Left lung (tissue), 10 donors: ENCODE results near the gene OTUD7B. TPM values are rescaled to one million over a fixed set of nuclear protein-coding genes. Genes with fewer than 3 reads are reported as not detected.

Source experiments
- ATAC-seq: fragments of 200-7000 bp; cut with Tn5 transposase; one replicate; pipeline ENCODE4 v1.9.1; 2020; ENCODE audit warnings: moderate library complexity
- DNase-seq, 4 donors: peaks; one replicate each; pipeline ENCODE4 v3.0.0-alpha.2; 2013 to 2020
- H3K27ac ChIP-seq, 2 donors: fragments of 200-600 bp; sonication (generic) in 1 of 2; one replicate each; pipeline versions ENCODE4 v1.5.0 to v1.8.0; 2020 to 2021
- H3K27me3 ChIP-seq, 2 donors: fragments of 200-600 bp; sonication (generic) in 1 of 2; one replicate each; pipeline versions ENCODE4 v1.5.0 to v1.8.0; 2020 to 2021
- H3K36me3 ChIP-seq, 2 donors: fragments of 200-600 bp; sonication (generic) in 1 of 2; one replicate each; pipeline versions ENCODE4 v1.5.0 to v1.8.0; 2020 to 2021
- H3K4me1 ChIP-seq, 2 donors: fragments of 200-600 bp; one replicate each; pipeline ENCODE4 v1.8.0; 2021
- H3K4me3 ChIP-seq, 2 donors: fragments of 200-600 bp; sonication (generic) in 1 of 2; one replicate each; pipeline versions ENCODE4 v1.5.0 to v1.8.0; 2020 to 2021; ENCODE audit warnings: mild to moderate bottlenecking in 1 of 2
- H3K9me3 ChIP-seq, 2 donors: fragments of 200-600 bp; sonication (generic) in 1 of 2; one replicate each; pipeline versions ENCODE4 v1.5.0 to v1.8.0; 2020 to 2021
- intact Hi-C, 2 donors: fragments of 100-400 bp; cut with DNase I; formaldehyde crosslinking; loops; one replicate each; pipeline versions ENCODE4 v1.11.2 to v1.14.2; 2022
- polyA plus RNA-seq, 6 donors: library from polyadenylated mRNA; unstranded; fragments of 120-200 nt; gene quantifications; one replicate each; pipeline ENCODE4 v1.2.1, GENCODE V29; 2013; ENCODE audit not compliant: insufficient read length in 6 of 6
- total RNA-seq, 2 donors: library from RNA; stranded (reverse); fragmentation: NEBNext Ultra II Directional; extraction: Animal tissue kit (Norgen Biotek cat#: 25700); gene quantifications; one replicate each; pipeline ENCODE4 v1.2.1, GENCODE V29; 2021
- TF ChIP-seq, protein P1 (sequence below), 2 donors: fragments of 200-600 bp; sonication (generic) in 1 of 2; IDR thresholded peaks; one replicate each; pipeline versions ENCODE4 v1.5.0 to v1.8.0; 2021; ENCODE audit warnings: antibody characterized with exemption in 2 of 2
- donor health status: DM: no; HTN: yes; CAD: no.
- donor health status: DM: no; HTN: no; CAD: no.

Gene OTUD7B
- total and polyA plus RNA-seq, 8 donors: 18.9 to 31.7 (median 20.4) TPM

DNA sequence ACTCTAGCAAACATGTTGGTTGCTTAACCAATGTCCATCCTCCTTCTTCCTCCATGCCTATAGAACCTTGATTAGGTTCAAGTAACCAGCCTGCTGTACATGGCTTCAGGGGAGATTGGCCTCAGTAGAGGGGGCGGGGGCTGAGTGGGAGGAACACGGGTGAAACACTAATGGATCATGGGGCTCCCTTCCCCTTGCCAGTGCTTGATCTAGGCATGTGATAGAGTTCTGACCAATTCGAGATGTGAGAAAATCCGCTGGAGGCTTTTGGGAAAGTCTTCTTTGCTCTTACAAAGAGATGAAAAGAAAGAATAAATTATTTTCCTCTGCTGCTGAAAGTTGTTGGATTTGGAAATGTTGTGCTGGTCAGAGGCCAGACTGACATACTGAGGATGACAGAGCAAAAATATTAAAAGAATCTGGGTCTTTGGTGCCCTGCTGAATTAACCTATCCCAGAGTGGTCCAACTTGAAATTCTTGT, 5.2 kb upstream of the OTUD7B start:
- no peak overlapping the region for H3K27ac ChIP-seq
- no peak overlapping the region for H3K4me3 ChIP-seq
- H3K36me3 ChIP-seq: no peaks in the 10 kb centered on the region
- no peaks in the 10 kb centered on the region for H3K9me3 ChIP-seq
- peaks cover 3 to 6% of the 10 kb centered on the region in 2 donors for H3K4me1 ChIP-seq
- ATAC-seq (no peak), DNase-seq (no peak)
- intact Hi-C loops: no loop called here
- TF ChIP-seq, protein P1, sequence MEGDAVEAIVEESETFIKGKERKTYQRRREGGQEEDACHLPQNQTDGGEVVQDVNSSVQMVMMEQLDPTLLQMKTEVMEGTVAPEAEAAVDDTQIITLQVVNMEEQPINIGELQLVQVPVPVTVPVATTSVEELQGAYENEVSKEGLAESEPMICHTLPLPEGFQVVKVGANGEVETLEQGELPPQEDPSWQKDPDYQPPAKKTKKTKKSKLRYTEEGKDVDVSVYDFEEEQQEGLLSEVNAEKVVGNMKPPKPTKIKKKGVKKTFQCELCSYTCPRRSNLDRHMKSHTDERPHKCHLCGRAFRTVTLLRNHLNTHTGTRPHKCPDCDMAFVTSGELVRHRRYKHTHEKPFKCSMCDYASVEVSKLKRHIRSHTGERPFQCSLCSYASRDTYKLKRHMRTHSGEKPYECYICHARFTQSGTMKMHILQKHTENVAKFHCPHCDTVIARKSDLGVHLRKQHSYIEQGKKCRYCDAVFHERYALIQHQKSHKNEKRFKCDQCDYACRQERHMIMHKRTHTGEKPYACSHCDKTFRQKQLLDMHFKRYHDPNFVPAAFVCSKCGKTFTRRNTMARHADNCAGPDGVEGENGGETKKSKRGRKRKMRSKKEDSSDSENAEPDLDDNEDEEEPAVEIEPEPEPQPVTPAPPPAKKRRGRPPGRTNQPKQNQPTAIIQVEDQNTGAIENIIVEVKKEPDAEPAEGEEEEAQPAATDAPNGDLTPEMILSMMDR (IDR thresholded peaks at IDR 0.05): no peak
- peaks cover 0 to 98% of the 10 kb centered on the region in 2 donors for H3K27me3 ChIP-seq

DNA sequence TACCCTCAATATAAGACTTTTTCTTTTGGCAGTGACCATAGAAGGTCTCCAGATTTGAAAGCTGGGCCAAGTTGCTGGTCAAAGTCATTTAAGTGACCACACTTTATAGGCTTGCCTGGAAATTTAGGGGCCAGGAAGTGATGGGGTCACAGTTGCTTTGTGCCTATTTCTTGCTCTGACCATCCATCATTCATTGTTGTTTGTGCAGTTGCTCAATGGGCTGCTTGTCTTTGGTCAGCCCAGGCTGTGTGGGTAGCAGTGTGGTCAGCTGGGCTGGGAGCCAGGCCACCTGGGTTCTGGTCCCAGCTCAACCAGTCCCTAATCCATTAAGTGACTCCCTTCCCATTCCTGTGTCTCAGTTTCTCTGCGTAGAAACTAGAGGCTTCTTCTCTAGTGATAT, 2.1 kb upstream of the OTUD7B start:
- intact Hi-C loops: no loop called here
- H3K4me1 ChIP-seq: peaks cover 3 to 26% of the 10 kb centered on the region in 2 donors
- H3K36me3 ChIP-seq: no peaks in the 10 kb centered on the region
- H3K27ac ChIP-seq: no peak overlapping the region
- no peak for DNase-seq
- TF ChIP-seq, protein P1 (IDR thresholded peaks at IDR 0.05): no peak
- no peaks in the 10 kb centered on the region for H3K9me3 ChIP-seq
- ATAC-seq: no peak
- peaks cover 0 to 98% of the 10 kb centered on the region in 2 donors for H3K27me3 ChIP-seq
- no peak overlapping the region for H3K4me3 ChIP-seq

DNA sequence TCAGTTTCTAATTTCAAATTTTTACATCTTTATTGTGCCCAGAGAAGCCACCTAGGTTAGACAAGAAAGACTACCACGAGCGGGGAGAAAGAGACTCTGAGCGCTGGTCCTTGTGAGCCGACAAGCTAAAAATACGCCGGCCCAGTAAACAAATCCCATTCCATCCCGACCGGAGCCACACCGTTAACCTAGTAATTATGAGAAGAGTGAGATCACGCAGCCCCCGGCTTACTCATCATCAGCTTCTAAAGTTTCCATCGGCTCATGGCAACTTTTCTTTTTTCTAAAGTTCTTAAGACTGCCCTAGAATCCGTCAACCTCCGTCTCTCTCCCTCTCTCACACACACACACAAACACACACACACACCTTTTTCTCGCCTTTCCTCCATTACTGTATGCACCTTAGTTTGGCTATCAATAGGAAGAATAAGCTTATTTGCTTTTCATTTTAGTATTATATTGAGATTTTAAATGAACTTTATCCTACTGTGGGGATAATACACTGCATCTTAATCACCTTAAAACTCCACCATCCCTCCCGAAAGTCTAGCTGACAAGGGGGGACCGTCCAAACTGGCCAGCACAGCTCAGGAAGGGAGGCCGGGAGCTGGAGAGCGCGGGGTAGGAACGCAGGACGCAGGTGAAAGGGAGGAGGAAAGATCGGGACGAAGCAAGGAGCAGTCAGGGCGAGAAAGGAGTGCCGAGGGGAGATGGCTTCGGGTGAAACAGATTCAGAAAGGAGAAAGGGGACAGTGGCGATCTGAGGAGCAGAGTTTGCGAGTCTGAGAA, 728 bp downstream of the OTUD7B start:
- ATAC-seq (peak; percentile 59), DNase-seq (peak in 3 of 4 donors; percentile 41 to 49 (median 44))
- intact Hi-C loops: no loop called here
- Histone ChIP-seq H3K36me3 (no peaks in the 10 kb centered on the region), H3K4me3 (peak overlapping the region; percentile 67 to 78), H3K27ac (peak overlapping the region; percentile 88 to 97), H3K27me3 (peaks cover 0 to 98% of the 10 kb centered on the region in 2 donors), H3K9me3 (no peaks in the 10 kb centered on the region), H3K4me1 (peaks cover 3 to 40% of the 10 kb centered on the region in 2 donors)
- TF ChIP-seq, protein P1 (IDR thresholded peaks at IDR 0.05): no peak

DNA sequence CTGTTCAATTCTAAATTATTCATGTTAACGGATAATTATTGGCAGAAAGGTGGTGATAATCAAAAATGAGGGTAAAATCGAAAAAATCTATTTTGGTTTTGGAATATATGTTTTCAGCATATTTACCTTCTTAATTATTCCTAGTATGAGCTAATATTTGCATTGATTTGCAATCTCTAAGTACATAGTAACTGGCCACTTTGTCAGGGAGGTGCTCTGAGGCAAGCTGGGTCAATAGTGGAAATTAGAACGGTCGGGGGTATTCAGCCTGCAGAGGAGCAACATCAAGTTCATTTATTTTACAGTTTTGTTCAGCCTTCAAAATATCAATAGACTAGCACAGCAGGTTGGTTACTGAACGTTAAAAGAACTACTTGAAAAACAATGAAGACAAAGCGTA, 1.8 kb downstream of the OTUD7B start:
- H3K27me3 ChIP-seq: peaks cover 0 to 100% of the 10 kb centered on the region in 2 donors
- H3K9me3 ChIP-seq: no peaks in the 10 kb centered on the region
- no peaks in the 10 kb centered on the region for H3K36me3 ChIP-seq
- peak overlapping the region; percentile 88 to 97 for H3K27ac ChIP-seq
- TF ChIP-seq, protein P1 (IDR thresholded peaks at IDR 0.05): no peak
- DNase-seq (no peak), ATAC-seq (no peak)
- H3K4me3 ChIP-seq: peak overlapping the region; percentile 67 to 78
- intact Hi-C loops: no loop called here
- peaks cover 3 to 43% of the 10 kb centered on the region in 2 donors for H3K4me1 ChIP-seq

DNA sequence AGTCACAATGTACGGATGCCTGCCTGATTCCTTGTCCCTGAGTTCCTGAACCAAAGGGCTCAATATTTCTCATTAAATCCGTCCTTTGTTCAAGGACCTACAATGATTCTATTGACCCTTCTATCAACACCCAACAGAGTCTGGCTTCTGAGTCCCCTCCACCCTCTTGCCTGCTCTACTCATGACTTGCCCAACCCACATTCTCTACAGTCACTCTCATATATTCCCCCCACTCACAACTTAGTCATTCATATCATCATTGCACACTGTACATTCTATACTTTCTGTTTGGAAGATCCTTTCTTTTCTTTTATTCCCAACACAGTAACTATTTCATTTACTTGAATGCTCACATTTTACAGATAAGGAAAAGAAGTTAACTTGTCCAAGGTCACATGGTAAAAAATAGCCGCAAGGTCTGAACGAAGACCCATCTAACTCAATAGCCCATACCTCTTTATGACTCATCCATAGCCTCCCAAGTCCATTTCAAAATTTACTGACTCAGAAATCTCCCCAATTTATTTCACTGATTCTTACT, 3.6 kb downstream of the OTUD7B start:
- Histone ChIP-seq H3K4me3 (no peak overlapping the region), H3K36me3 (no peaks in the 10 kb centered on the region), H3K27ac (no peak overlapping the region), H3K4me1 (peaks cover 7 to 45% of the 10 kb centered on the region in 2 donors), H3K9me3 (no peaks in the 10 kb centered on the region), H3K27me3 (peaks cover 0 to 100% of the 10 kb centered on the region in 2 donors)
- intact Hi-C loops: no loop called here
- ATAC-seq (no peak), DNase-seq (no peak)
- TF ChIP-seq, protein P1 (IDR thresholded peaks at IDR 0.05): no peak
